CD14-positive monocyte (primary cell): ENCODE data around the gene TMTC1. TPM values are rescaled to one million over a fixed set of nuclear protein-coding genes. Genes with fewer than 3 reads are reported as not detected.

Experiments
- DNase-seq, 3 donors: peaks; one replicate each; pipeline ENCODE4 v3.0.0-alpha.2; 2011 to 2022
- H2AFZ ChIP-seq: 2 replicates; pipeline ENCODE4 v1.6.0; 2012; ENCODE audit warnings: mild to moderate bottlenecking, low read depth, low read length, inconsistent platforms; ENCODE audit not compliant: insufficient read depth, poor library complexity, severe bottlenecking
- H3K27ac ChIP-seq, 2 donors: 1 replicate in 1 of 2; 2 replicates in 1 of 2; pipeline ENCODE4 v1.5.1; 2012 to 2013; ENCODE audit warnings: low read length in 2 of 2, control low read depth in 1 of 2, inconsistent platforms in 1 of 2, low read depth in 1 of 2, mild to moderate bottlenecking in 1 of 2
- H3K27me3 ChIP-seq, 2 donors: one replicate each; pipeline versions ENCODE4 v1.6.0 to v1.6.1; 2011 to 2013; ENCODE audit warnings: low read length in 2 of 2; ENCODE audit not compliant: control insufficient read depth in 2 of 2, insufficient read depth in 2 of 2
- H3K36me3 ChIP-seq, 2 donors: replicated peaks in 1 of 2; 1 replicate in 1 of 2; 2 replicates in 1 of 2; pipeline versions ENCODE4 v1.5.1 to v1.6.1; 2012 to 2013; ENCODE audit warnings: low read length in 2 of 2, control low read depth in 1 of 2, inconsistent platforms in 1 of 2, mild to moderate bottlenecking in 1 of 2; ENCODE audit not compliant: insufficient read depth in 2 of 2, control insufficient read depth in 1 of 2
- H3K4me1 ChIP-seq, 2 donors: 1 replicate in 1 of 2; 2 replicates in 1 of 2; pipeline versions ENCODE4 v1.5.1 to v1.6.1; 2012 to 2013; ENCODE audit warnings: low read length in 2 of 2, control low read depth in 1 of 2, inconsistent platforms in 1 of 2, mild to moderate bottlenecking in 1 of 2, moderate library complexity in 1 of 2; ENCODE audit not compliant: insufficient read depth in 2 of 2, control insufficient read depth in 1 of 2
- H3K4me2 ChIP-seq: replicated peaks from 2 replicates; pipeline ENCODE3; 2012; ENCODE audit warnings: low read length, moderate library complexity, mild to moderate bottlenecking; ENCODE audit not compliant: poor library complexity, severe bottlenecking; ENCODE audit errors: extremely low read depth
- H3K4me3 ChIP-seq, 3 experiments: fragments of 200-600 bp in 1 of 3; sonication (generic) in 1 of 3; replicated peaks in 1 of 3; 1 replicate in 2 of 3; 2 replicates in 1 of 3; pipeline ENCODE4 v1.5.1; 2011 to 2013; ENCODE audit warnings: low read length in 3 of 3, mild to moderate bottlenecking in 3 of 3, control low read depth in 2 of 3, low read depth in 2 of 3, inconsistent platforms in 1 of 3, moderate library complexity in 1 of 3
- H3K79me2 ChIP-seq: 2 replicates; pipeline ENCODE4 v1.6.0; 2012; ENCODE audit warnings: mild to moderate bottlenecking, control low read depth, inconsistent platforms, low read length, moderate library complexity; ENCODE audit not compliant: insufficient read depth
- H3K9ac ChIP-seq: 2 replicates; pipeline ENCODE4 v1.6.0; 2017; ENCODE audit warnings: low read length, mild to moderate bottlenecking; ENCODE audit not compliant: insufficient read depth, poor library complexity, severe bottlenecking
- H3K9me3 ChIP-seq, 2 donors: replicated peaks in 1 of 2; 1 replicate in 1 of 2; 2 replicates in 1 of 2; pipeline versions ENCODE4 v1.5.1 to v1.6.1; 2012 to 2013; ENCODE audit warnings: low read length in 2 of 2, control low read depth in 1 of 2; ENCODE audit not compliant: control insufficient read depth in 1 of 2, insufficient read depth in 1 of 2
- H4K20me1 ChIP-seq: 2 replicates; pipeline ENCODE4 v1.6.0; 2012; ENCODE audit warnings: mild to moderate bottlenecking, low read length, control low read depth, moderate library complexity; ENCODE audit not compliant: insufficient read depth
- H3K27ac Mint-ChIP-seq, 7 donors: one replicate each; pipeline ENCODE4 v1.8.0; 2020; ENCODE audit warnings: mild to moderate bottlenecking in 7 of 7, mixed read lengths in 7 of 7, moderate library complexity in 6 of 7, inconsistent platforms in 2 of 7
- H3K27me3 Mint-ChIP-seq, 3 donors: one replicate each; pipeline ENCODE4 v1.8.0; 2021 to 2022; ENCODE audit warnings: low read depth in 3 of 3, mild to moderate bottlenecking in 3 of 3, mixed read lengths in 3 of 3, moderate library complexity in 3 of 3, inconsistent platforms in 1 of 3
- H3K36me3 Mint-ChIP-seq, 2 donors: one replicate each; pipeline ENCODE4 v1.8.0; 2020; ENCODE audit warnings: mixed read lengths in 2 of 2, inconsistent platforms in 1 of 2, mild to moderate bottlenecking in 1 of 2
- H3K4me1 Mint-ChIP-seq: one replicate; pipeline ENCODE4 v1.8.0; 2020; ENCODE audit warnings: mild to moderate bottlenecking, mixed read lengths
- H3K4me3 Mint-ChIP-seq, 2 donors: one replicate each; pipeline ENCODE4 v1.8.0; 2020; ENCODE audit warnings: mild to moderate bottlenecking in 2 of 2, mixed read lengths in 2 of 2, moderate library complexity in 1 of 2
- H3K9me3 Mint-ChIP-seq, 7 donors: one replicate each; pipeline ENCODE4 v1.8.0; 2020 to 2022; ENCODE audit warnings: mixed read lengths in 7 of 7, mild to moderate bottlenecking in 6 of 7, moderate library complexity in 6 of 7, inconsistent platforms in 2 of 7
- WGBS: methylation state at CpG from one replicate; pipeline ENCODE4 v1.1.5; 2013; ENCODE audit warnings: missing lambda C conversion rate; ENCODE audit not compliant: insufficient coverage; 5-methylcytosine and 5-hydroxymethylcytosine counted together
- intact Hi-C, 2 donors: fragments of 100-400 bp; cut with micrococcal nuclease; formaldehyde crosslinking; loops; one replicate each; pipeline versions ENCODE4 v1.15.0 to v1.15.1; 2023
- polyA plus RNA-seq, 3 donors: library from polyadenylated mRNA; depleted of rRNA in 1 of 3; unstranded in 2 of 3; stranded (reverse) in 1 of 3; fragments of 300-500 nt in 2 of 3; fragments of >200 nt in 1 of 3; fragmentation: Illumina TruSeq in 2 of 3; gene quantifications; 1 replicate in 2 of 3; 2 replicates in 1 of 3; pipeline ENCODE4 v1.2.3, GENCODE V29; 2012 to 2021
- TF ChIP-seq, protein P1 (sequence below): fragments of 200-600 bp; IDR thresholded peaks from one replicate; pipeline ENCODE4 v1.8.0; 2022; ENCODE audit warnings: antibody characterized with exemption, mild to moderate bottlenecking

The TMTC1 gene
- polyA plus RNA-seq, 3 donors, result 0.57 to 5.6 (median 2.1) TPM

DNA sequence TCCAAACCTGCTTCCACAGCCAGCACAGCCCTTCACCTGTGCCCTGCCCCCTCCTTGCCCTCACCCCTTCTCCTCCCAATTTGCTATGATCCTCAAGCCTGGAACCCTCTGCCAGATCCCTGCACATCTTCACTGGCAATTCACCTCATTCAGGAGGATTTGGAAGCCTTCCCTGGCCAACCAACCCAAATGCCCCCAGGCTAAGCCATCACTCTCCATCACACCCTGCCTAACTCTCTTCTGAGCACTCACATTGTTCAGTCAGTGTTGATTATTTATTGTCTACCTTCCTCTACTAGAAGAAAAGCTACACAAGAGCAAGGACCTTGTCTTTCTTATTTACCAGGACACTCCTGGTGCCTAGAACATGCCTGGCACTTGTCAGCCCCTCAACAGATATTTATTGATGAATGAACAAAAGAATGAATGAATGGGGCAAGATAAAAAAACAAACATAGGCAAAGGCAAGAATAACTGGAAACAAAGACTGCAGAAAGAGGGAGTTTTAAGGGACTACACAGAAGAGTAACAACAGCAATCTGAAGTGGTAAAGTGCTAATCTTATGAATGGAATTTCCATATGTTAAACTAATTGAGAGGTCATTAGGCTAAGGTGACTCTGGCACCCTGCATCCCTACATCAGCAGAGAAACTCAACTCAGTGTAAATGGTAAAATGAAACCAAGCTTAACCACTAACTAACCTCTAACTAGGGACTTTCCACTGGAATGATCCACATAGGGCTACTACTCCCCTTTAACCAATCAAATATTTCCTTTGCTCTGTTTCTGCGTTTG lies 33.4 kb downstream of the TMTC1 start:
- no peak overlapping the region for H3K27ac Mint-ChIP-seq
- no peak overlapping the region for H3K9ac ChIP-seq
- intact Hi-C loops, result no loop called here
- H3K4me3 Mint-ChIP-seq, result no peak overlapping the region
- H3K27me3 Mint-ChIP-seq, result peaks cover 0 to 6% (median 4%) of the 10 kb centered on the region in 3 donors
- H3K4me2 ChIP-seq, result no peak overlapping the region
- peaks cover 9 to 73% of the 10 kb centered on the region in 2 donors for H3K36me3 Mint-ChIP-seq
- no peaks in the 10 kb centered on the region for H3K4me1 ChIP-seq
- no peak overlapping the region for H3K4me3 ChIP-seq
- H3K4me1 Mint-ChIP-seq, result no peaks in the 10 kb centered on the region
- no peak overlapping the region for H3K27ac ChIP-seq
- no peaks in the 10 kb centered on the region for H3K9me3 ChIP-seq
- no peak overlapping the region for H2AFZ ChIP-seq
- TF ChIP-seq, protein P1, sequence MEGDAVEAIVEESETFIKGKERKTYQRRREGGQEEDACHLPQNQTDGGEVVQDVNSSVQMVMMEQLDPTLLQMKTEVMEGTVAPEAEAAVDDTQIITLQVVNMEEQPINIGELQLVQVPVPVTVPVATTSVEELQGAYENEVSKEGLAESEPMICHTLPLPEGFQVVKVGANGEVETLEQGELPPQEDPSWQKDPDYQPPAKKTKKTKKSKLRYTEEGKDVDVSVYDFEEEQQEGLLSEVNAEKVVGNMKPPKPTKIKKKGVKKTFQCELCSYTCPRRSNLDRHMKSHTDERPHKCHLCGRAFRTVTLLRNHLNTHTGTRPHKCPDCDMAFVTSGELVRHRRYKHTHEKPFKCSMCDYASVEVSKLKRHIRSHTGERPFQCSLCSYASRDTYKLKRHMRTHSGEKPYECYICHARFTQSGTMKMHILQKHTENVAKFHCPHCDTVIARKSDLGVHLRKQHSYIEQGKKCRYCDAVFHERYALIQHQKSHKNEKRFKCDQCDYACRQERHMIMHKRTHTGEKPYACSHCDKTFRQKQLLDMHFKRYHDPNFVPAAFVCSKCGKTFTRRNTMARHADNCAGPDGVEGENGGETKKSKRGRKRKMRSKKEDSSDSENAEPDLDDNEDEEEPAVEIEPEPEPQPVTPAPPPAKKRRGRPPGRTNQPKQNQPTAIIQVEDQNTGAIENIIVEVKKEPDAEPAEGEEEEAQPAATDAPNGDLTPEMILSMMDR, result no peak
- no peaks in the 10 kb centered on the region for H3K79me2 ChIP-seq
- peaks cover 0 to 11% (median 2%) of the 10 kb centered on the region in 7 donors for H3K9me3 Mint-ChIP-seq
- no peaks in the 10 kb centered on the region for H3K27me3 ChIP-seq
- no peak for DNase-seq
- no peaks in the 10 kb centered on the region for H4K20me1 ChIP-seq
- H3K36me3 ChIP-seq, result no peaks in the 10 kb centered on the region
- WGBS, result 100% methylated on average over 1 of the region's 1 CpG

DNA sequence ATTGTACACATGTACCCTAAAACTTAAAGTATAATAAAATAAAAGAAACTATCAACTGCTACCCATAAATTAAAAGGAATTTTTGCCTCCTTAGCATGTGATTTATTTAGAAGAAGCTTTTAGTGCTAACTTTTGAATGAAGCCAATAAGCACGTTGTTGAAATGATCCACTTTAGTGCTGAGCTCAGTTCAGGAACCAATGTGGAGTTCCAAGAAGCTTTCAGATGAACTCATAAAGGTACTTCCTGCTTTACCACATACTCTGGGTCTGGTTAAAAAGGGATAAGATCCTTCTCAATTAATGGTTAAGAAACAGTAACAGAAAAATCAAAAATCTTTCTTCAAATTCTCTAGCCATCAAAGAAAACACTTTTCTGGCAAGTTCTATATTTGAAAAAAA lies 39.4 kb downstream of the TMTC1 start:
- Histone ChIP-seq H3K79me2 (no peaks in the 10 kb centered on the region), H3K27ac (no peak overlapping the region), H3K36me3 (no peaks in the 10 kb centered on the region), H2AFZ (no peak overlapping the region), H3K9me3 (no peaks in the 10 kb centered on the region), H3K27me3 (no peaks in the 10 kb centered on the region), H4K20me1 (no peaks in the 10 kb centered on the region), H3K9ac (no peak overlapping the region), H3K4me1 (no peaks in the 10 kb centered on the region), H3K4me3 (no peak overlapping the region), H3K4me2 (no peak overlapping the region)
- no peak for DNase-seq
- intact Hi-C loops, result no loop called here
- H3K9me3 Mint-ChIP-seq, result peaks cover 0 to 2% (median 0%) of the 10 kb centered on the region in 7 donors
- no CpG with 5 or more reads among the region's 1 CpG for WGBS
- no peak overlapping the region for H3K4me3 Mint-ChIP-seq
- H3K27ac Mint-ChIP-seq, result no peak overlapping the region
- H3K27me3 Mint-ChIP-seq, result peaks cover 0 to 5% (median 0%) of the 10 kb centered on the region in 3 donors
- peaks cover 0 to 46% of the 10 kb centered on the region in 2 donors for H3K36me3 Mint-ChIP-seq
- TF ChIP-seq, protein P1, result no peak
- no peaks in the 10 kb centered on the region for H3K4me1 Mint-ChIP-seq
